Sigmoid colon (tissue), 7 donors: ENCODE results near the gene DNAH7. TPM values are rescaled to one million over a fixed set of nuclear protein-coding genes. Genes with fewer than 3 reads are reported as not detected.

Source experiments
- DNase-seq: peaks from one replicate; pipeline ENCODE4 v3.0.0-alpha.2; 2019
- H3K27ac ChIP-seq, 4 donors: fragments of 200-600 bp; sonication (generic); one replicate each; pipeline ENCODE4 v1.5.1; 2016 to 2019; ENCODE audit warnings: mild to moderate bottlenecking in 1 of 4
- H3K27me3 ChIP-seq, 3 donors: fragments of 200-600 bp; sonication (generic); one replicate each; pipeline ENCODE4 v1.5.1; 2019; ENCODE audit warnings: mild to moderate bottlenecking in 1 of 3
- H3K36me3 ChIP-seq, 4 donors: fragments of 200-600 bp; sonication (generic); one replicate each; pipeline ENCODE4 v1.5.1; 2016 to 2019
- H3K4me1 ChIP-seq, 4 donors: fragments of 200-600 bp; sonication (generic); one replicate each; pipeline ENCODE4 v1.5.1; 2017 to 2019
- H3K4me3 ChIP-seq, 4 donors: fragments of 200-600 bp; sonication (generic); one replicate each; pipeline ENCODE4 v1.5.1; 2017 to 2019; ENCODE audit warnings: mild to moderate bottlenecking in 2 of 4, moderate library complexity in 1 of 4
- H3K9me3 ChIP-seq, 4 donors: fragments of 200-600 bp in 3 of 4; sonication (generic) in 3 of 4; one replicate each; pipeline versions ENCODE4 v1.5.1 to v1.6.1; 2013 to 2019
- CTCF ChIP-seq, 4 experiments: fragments of 450-650 bp in 3 of 4; fragments of 200-600 bp in 1 of 4; IDR thresholded peaks; one replicate each; pipeline ENCODE4 v1.5.1; 2016 to 2019; ENCODE audit warnings: antibody characterized with exemption in 4 of 4, mild to moderate bottlenecking in 3 of 4, moderate library complexity in 2 of 4
- EP300 ChIP-seq, 4 donors: sonication (generic); formaldehyde crosslinking; IDR thresholded peaks; one replicate each; pipeline ENCODE4 v1.6.1; 2017; ENCODE audit warnings: antibody characterized with exemption in 4 of 4
- POLR2A ChIP-seq, 2 donors: fragments of 450-650 bp; IDR thresholded peaks; one replicate each; pipeline ENCODE4 v1.6.1; 2016; ENCODE audit warnings: antibody characterized with exemption in 2 of 2, mild to moderate bottlenecking in 2 of 2, moderate library complexity in 2 of 2
- POLR2AphosphoS5 ChIP-seq, 4 donors: sonication (generic); formaldehyde crosslinking; IDR thresholded peaks; one replicate each; pipeline ENCODE4 v1.6.1; 2017; ENCODE audit warnings: antibody characterized with exemption in 4 of 4
- WGBS, 2 donors: extraction: QIAGEN DNeasy Blood & Tissue Kit; methylation state at CpG; one replicate each; pipeline ENCODE4 v1.1.7; 2013; 5-methylcytosine and 5-hydroxymethylcytosine counted together
- intact Hi-C: fragments of 100-400 bp; cut with DNase I; formaldehyde crosslinking; loops from one replicate; pipeline ENCODE4 v1.15.1; 2023
- polyA plus RNA-seq, 3 donors: library from polyadenylated mRNA; stranded (reverse); fragments of 200-250 nt; gene quantifications; one replicate each; pipeline ENCODE4 v1.2.3, GENCODE V29; 2013
- total RNA-seq, 4 donors: library from RNA; depleted of rRNA; stranded (reverse); fragments of >200 nt; gene quantifications; one replicate each; pipeline ENCODE4 v1.1.0, GENCODE V29; 2016
- donor health status: healthy with polysubstance abuse.
- donor health status: Bipolar disorder and iron deficiency.
- donor health status: healthy.

Gene DNAH7
- total and polyA plus RNA-seq, 7 donors = 0.36 to 1.9 (median 0.99) TPM

GRCh38 chr2:196063773-196064172, 4.9 kb downstream of the DNAH7 start:
- H3K36me3 ChIP-seq = no peaks in the 10 kb centered on the region
- no peak overlapping the region for H3K27ac ChIP-seq
- H3K9me3 ChIP-seq = no peaks in the 10 kb centered on the region
- TF ChIP-seq POLR2AphosphoS5 (IDR thresholded peaks at IDR 0.05) = no peak
- no peak for DNase-seq
- H3K4me3 ChIP-seq = no peak overlapping the region
- intact Hi-C loops = no loop called here
- 92 to 95% methylated on average over 5 of the region's 5 CpGs for WGBS, 2 donors
- peaks cover 0 to 10% (median 6%) of the 10 kb centered on the region in 4 donors for H3K4me1 ChIP-seq
- H3K27me3 ChIP-seq = no peaks in the 10 kb centered on the region

- WGBS, 2 donors = 44 to 74% methylated on average over 3 of the region's 3 CpGs
- Histone ChIP-seq H3K4me1 (no peaks in the 10 kb centered on the region), H3K4me3 (no peak overlapping the region), H3K9me3 (no peaks in the 10 kb centered on the region), H3K27ac (no peak overlapping the region), H3K27me3 (no peaks in the 10 kb centered on the region), H3K36me3 (no peaks in the 10 kb centered on the region)
- TF ChIP-seq POLR2AphosphoS5 (IDR thresholded peaks at IDR 0.05) = no peak
- TF ChIP-seq EP300 (IDR thresholded peaks at IDR 0.05) = no peak
- TF ChIP-seq POLR2A (IDR thresholded peaks at IDR 0.05) = no peak
- TF ChIP-seq CTCF (IDR thresholded peaks at IDR 0.05) = no peak
- DNase-seq = no peak
- intact Hi-C loops = no loop called here
Observed at GRCh38 chr2:196059491-196059960, 9.1 kb downstream of the DNAH7 start.

GRCh38 chr2:196054631-196055030, 14.0 kb downstream of the DNAH7 start:
- no peaks in the 10 kb centered on the region for H3K9me3 ChIP-seq
- 78 to 89% methylated on average over 2 of the region's 2 CpGs for WGBS, 2 donors
- TF ChIP-seq POLR2A (IDR thresholded peaks at IDR 0.05) (no peak), POLR2AphosphoS5 (IDR thresholded peaks at IDR 0.05) (no peak), EP300 (IDR thresholded peaks at IDR 0.05) (no peak), CTCF (IDR thresholded peaks at IDR 0.05) (no peak)
- no peaks in the 10 kb centered on the region for H3K4me1 ChIP-seq
- H3K27me3 ChIP-seq = no peaks in the 10 kb centered on the region
- no peak for DNase-seq
- no peaks in the 10 kb centered on the region for H3K36me3 ChIP-seq
- H3K27ac ChIP-seq = no peak overlapping the region
- intact Hi-C loops = no loop called here
- H3K4me3 ChIP-seq = no peak overlapping the region

- H3K9me3 ChIP-seq = peaks cover 0 to 3% (median 0%) of the 10 kb centered on the region in 4 donors
- DNase-seq = no peak
- no peak for TF ChIP-seq POLR2A (IDR thresholded peaks at IDR 0.05)
- no peak for TF ChIP-seq CTCF (IDR thresholded peaks at IDR 0.05)
- TF ChIP-seq EP300 (IDR thresholded peaks at IDR 0.05) = no peak
- no peak for TF ChIP-seq POLR2AphosphoS5 (IDR thresholded peaks at IDR 0.05)
- H3K36me3 ChIP-seq = no peaks in the 10 kb centered on the region
- 91 to 92% methylated on average over 7 of the region's 7 CpGs for WGBS, 2 donors
- no peaks in the 10 kb centered on the region for H3K27me3 ChIP-seq
- intact Hi-C loops = no loop called here
- no peaks in the 10 kb centered on the region for H3K4me1 ChIP-seq
- H3K27ac ChIP-seq = no peak overlapping the region
- H3K4me3 ChIP-seq = no peak overlapping the region
Observed at GRCh38 chr2:196046123-196046917, 22.3 kb downstream of the DNAH7 start.

GRCh38 chr2:196041786-196042185, 26.9 kb downstream of the DNAH7 start:
- TF ChIP-seq POLR2AphosphoS5 (IDR thresholded peaks at IDR 0.05) (no peak), EP300 (IDR thresholded peaks at IDR 0.05) (no peak), CTCF (IDR thresholded peaks at IDR 0.05) (no peak), POLR2A (IDR thresholded peaks at IDR 0.05) (no peak)
- intact Hi-C loops = no loop called here
- DNase-seq = no peak

More at GRCh38 chr2:196041786-196042185, 26.9 kb downstream of the DNAH7 start:
- peaks cover 0 to 19% (median 0%) of the 10 kb centered on the region in 4 donors for H3K9me3 ChIP-seq
- no peaks in the 10 kb centered on the region for H3K4me1 ChIP-seq
- no peaks in the 10 kb centered on the region for H3K36me3 ChIP-seq
- no peak overlapping the region for H3K27ac ChIP-seq
- H3K4me3 ChIP-seq = no peak overlapping the region
- no peaks in the 10 kb centered on the region for H3K27me3 ChIP-seq
